HCT116 (cell line): ENCODE results near the gene TRPC6.

ENCODE experiments used
- EZH2 ChIP-seq: fragments of 200-600 bp; sonication (generic); IDR thresholded peaks from 2 replicates; pipeline ENCODE4 v1.6.1; 2017; ENCODE audit warnings: antibody characterized with exemption, mixed run types
- TF ChIP-seq, protein P1 (sequence below), 3 experiments: fragments of 200-600 bp in 1 of 3; sonication (generic) in 1 of 3; IDR thresholded peaks in 2 of 3; conservative IDR thresholded peaks in 1 of 3; 2 replicates each; pipeline ENCODE4 v1.5.1; 2012 to 2017; ENCODE audit warnings: low read depth in 2 of 3, low read length in 2 of 3, antibody characterized with exemption in 1 of 3, borderline replicate concordance in 1 of 3, control low read depth in 1 of 3, mild to moderate bottlenecking in 1 of 3, mixed read lengths in 1 of 3, mixed run types in 1 of 3, moderate library complexity in 1 of 3; ENCODE audit not compliant: insufficient read depth in 1 of 3

DNA sequence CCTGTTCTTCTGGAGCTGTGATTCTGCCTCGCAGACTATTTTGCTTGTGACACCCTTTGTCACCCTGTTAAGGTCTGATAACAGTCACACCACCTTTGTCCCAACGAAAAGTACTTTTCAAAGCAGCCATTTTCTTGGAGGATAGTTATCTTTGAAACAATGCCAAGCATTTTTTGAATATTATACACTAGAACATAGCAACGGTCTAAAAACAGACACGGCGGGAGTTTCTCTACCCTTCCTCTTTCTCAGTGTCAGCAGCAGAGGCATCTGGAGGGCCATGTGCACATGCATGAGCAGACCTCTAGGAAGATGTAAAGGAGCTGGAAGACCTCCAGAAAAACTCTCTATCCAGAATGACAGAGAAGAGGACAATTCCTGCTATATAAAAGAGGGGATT, 86.5 kb downstream of the TRPC6 start:
- TF ChIP-seq, protein P1, sequence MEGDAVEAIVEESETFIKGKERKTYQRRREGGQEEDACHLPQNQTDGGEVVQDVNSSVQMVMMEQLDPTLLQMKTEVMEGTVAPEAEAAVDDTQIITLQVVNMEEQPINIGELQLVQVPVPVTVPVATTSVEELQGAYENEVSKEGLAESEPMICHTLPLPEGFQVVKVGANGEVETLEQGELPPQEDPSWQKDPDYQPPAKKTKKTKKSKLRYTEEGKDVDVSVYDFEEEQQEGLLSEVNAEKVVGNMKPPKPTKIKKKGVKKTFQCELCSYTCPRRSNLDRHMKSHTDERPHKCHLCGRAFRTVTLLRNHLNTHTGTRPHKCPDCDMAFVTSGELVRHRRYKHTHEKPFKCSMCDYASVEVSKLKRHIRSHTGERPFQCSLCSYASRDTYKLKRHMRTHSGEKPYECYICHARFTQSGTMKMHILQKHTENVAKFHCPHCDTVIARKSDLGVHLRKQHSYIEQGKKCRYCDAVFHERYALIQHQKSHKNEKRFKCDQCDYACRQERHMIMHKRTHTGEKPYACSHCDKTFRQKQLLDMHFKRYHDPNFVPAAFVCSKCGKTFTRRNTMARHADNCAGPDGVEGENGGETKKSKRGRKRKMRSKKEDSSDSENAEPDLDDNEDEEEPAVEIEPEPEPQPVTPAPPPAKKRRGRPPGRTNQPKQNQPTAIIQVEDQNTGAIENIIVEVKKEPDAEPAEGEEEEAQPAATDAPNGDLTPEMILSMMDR (IDR thresholded peaks at IDR 0.05 in 2 of 3, conservative IDR thresholded peaks at IDR 0.05 in 1 of 3; ENCODE audit: borderline replicate concordance in 1 of 3, insufficient read depth in 1 of 3, low read depth in 2 of 3, low read length in 2 of 3), result no peak
- TF ChIP-seq EZH2, result no peak
